Embryonic facial prominence (tissue), 1 donor: ENCODE results near the gene SORBS1.

Experiments
- DNase-seq: peaks from one replicate; pipeline ENCODE4 v3.0.0-alpha.2; 2016; ENCODE audit errors: extremely low spot score

The SORBS1 gene

DNA sequence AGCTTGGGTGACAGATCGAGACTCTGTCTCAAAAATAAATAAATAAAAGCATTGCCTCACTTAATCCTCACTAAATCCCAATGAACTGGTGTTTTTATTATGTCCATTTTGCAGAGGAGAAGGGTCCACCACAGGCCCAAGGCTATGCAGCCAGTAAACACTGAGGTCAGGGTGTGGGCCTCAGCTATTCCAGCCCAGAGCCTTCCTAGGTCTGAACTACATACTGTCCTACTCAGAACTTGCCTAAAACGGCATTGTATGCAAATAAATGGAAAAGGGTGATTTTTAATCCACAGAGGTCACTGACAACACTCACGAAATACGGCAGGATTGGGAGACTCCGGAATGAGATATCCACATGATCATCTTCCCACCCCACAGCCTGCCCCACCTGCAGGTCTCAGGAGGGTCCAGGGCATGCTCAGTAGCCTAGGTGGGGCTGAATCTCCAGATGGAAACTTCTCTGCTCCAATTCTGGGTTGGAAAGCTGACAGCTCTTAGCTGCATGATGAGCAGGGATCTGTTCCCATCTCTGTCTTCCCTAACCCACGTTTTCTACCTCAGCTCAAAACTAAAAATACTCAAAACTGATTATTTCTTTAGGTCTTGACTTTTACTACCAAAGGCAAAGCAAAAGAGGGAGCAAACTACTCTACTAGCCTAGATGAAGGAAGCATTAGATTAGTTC, 121.0 kb downstream of the SORBS1 start:
- no peak for DNase-seq

DNA sequence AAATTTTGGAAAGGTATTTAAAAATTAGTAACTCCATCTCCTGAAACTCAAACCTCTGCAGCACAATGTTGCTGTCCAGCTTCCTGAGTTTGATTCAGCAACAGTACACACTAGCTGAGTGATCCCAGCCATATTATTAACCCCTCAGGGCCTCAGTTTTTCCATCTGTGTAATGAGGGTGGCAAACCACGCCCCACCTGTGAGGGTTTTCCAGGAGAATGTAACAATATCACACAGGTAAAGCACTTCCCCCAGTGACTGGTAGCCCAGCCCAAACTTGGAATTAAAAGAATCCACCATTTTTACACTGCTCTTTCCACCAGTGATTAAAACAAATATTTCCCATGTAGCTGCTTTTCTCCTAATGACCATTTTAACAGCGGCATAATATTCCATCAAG, 122.4 kb downstream of the SORBS1 start:
- no peak for DNase-seq

DNA sequence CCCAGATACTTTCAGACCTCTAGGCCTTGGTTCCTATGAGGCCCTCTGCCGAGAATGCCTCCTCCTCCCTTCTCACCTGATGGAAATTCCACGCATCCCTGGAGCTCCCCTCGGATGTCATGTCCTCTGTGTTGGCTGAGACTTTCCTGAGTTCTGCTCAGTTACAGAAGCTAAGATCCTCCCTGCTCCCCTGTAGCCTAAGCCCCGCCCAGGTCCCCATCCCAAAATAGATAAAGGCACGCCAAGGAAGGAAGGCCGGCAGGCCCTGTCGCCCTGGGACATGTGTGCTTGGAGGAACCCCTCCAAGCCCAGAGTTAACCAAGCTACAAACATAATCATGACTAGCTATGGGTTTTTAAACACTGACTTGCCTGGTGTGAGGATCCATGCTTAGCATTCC, 123.5 kb downstream of the SORBS1 start:
- no peak for DNase-seq

DNA sequence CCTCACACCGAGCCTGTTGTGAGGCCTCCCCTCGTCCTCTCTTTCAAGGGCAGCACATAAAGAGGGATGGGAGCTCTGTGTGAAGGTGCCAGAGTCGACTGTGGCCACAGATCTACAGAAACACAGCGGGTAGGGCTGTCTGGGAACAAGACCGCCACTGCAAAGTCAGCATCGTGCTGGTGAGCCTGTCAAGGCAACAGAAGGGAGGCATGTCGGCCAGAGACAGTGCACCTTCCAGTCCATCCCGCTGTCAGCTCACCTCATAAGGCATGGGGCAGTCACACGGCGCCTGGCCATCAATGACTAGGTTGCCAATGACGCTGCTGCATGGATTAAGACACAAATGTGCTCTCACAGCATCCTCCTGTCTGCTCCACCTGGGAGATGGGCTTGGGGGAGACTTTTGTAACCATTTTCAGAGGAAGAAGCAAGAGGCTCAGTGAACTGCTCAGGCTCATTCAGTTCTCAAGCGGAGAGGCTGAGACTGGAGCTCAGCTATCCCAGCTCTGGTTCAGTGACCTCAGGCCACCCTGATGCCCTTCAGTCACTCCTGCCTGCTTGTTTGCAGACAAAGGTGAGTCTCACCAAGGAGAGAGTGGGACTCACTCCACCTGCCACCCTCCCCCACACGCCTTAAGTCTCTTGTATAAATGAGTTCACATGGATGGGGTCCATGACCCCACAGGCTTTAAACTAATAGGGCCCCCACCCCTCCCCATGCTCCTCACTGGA, 125.5 kb downstream of the SORBS1 start:
- DNase-seq, result no peak

DNA sequence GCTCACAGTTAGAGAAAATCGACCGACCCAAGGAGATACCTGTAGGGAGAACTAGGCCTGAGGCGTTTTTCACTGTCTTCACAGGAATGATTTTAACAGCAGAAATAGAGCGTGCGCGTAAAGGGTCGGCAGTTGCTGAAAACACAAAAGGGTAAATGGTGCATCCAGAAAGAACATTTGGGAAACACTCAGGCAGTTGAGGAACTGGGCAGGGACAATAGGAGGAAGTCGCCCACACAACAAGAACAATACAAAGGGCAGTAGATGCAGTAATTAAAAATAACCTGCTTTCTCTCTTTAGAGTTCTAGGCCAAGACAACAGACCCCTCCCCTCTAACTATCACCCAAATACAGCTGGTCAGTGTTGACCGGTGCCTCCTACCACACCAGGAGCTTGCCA, 126.6 kb downstream of the SORBS1 start:
- no peak for DNase-seq

DNA sequence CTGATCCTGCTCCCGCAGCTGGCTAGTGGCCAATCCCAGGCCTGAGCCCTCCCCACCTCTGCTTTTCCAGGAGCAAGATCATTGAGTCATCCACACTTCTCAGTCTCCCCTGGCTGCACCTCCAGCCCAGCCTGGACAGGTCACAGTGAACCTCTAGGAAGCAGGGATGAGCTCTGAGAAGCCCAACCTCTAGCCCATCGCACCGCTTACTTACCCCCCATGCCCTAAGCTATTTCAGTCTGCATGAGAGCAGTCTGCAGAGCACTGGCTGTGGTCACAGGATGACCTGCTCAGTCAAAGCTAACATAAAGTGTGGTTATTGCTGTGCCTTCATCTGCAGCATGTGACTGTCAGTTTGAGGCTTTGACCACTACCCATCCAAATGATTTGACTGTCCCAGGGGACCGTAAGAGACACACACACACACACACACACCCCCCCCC, 129.2 kb downstream of the SORBS1 start:
- DNase-seq, result no peak

DNA sequence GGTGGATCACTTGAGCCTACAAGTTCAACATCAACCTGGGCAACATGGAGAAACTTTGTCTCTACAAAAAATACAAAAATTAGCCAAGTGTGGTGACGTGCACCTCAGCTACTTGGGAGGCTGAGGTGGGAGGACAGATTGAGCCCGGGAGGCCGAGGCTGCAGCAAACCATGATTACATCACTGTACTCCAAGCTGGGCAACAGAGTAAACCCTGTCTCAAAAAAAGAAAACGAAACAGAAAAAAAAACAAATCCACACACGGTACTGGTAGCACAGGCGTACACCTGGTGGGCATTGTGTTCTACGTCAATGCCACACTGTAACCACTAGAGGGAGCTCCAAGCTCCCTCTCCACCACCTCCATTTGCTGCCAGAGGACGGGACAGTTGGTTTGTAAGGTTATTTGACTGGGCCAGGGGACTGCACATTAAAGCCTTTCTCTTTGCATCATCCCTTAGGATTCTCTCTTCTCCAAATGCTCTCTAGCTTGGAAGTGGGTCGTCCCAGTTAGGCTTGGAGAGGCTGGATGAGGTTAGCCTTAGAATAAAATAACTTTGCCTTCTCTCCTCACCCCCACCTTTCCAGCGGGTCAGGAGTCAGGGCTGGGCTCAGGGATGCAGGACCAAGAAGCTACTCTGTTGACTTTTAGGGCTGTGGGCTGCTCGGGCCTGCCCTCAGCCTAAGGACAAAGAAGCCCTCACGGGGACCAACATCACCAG, 130.8 kb downstream of the SORBS1 start:
- peak; percentile 47 for DNase-seq

DNA sequence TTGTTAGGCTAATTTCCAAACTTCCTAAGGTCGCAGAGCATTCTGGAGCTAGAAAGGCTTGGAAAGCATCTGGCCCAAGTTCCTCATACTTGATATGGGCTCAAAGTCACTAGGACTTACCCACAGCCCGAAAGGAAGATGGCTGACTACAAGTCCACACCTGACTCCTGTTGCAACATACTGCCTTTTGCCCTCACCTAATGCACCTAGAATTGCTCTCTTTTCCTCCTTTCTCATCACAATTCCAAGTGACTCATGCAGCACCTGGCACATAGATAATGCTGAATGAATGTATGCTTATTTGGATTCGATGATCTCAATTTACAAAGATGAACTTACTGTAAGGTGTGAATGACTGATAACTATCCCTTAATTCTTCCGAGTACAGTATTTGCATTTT, 131.5 kb downstream of the SORBS1 start:
- no peak for DNase-seq

DNA sequence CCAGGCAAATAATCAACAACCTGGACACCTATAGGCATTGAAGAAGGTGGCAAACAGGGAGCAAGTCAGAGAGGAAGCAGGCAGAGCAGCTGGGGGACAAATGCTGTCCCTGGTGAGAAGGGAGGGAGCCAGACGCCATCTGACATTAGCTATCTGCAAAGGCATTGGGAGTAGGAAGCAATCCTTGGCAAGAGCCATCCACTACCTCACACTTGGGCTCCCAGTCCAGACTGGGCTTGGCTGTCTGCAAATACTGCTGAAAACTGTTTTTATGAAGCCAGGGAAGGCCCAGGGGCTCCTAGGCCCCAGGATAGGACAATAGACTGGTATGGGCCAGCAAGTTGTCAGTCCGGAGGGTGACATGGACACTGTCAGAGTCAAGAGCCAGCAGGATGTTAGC, 132.5 kb downstream of the SORBS1 start:
- DNase-seq, result no peak

DNA sequence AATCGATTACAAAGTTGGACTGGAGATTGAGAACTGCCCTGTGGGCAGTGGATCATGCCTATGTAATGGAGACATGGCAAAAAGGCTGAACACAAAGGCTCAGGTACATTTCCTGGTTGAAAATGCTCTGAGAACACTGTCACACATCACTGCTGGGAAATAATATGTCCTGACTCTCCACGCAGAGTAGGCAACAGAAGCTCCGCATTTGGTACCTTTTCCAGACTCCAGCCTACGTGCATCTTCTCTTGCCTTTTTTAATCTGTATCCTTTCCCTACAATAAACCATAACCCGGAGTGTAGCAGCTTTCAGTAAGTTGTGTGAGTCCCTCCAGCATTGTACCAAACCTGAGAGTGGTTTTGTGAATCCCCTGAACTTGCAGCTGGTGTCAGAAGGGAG, 134.7 kb downstream of the SORBS1 start:
- no peak for DNase-seq

DNA sequence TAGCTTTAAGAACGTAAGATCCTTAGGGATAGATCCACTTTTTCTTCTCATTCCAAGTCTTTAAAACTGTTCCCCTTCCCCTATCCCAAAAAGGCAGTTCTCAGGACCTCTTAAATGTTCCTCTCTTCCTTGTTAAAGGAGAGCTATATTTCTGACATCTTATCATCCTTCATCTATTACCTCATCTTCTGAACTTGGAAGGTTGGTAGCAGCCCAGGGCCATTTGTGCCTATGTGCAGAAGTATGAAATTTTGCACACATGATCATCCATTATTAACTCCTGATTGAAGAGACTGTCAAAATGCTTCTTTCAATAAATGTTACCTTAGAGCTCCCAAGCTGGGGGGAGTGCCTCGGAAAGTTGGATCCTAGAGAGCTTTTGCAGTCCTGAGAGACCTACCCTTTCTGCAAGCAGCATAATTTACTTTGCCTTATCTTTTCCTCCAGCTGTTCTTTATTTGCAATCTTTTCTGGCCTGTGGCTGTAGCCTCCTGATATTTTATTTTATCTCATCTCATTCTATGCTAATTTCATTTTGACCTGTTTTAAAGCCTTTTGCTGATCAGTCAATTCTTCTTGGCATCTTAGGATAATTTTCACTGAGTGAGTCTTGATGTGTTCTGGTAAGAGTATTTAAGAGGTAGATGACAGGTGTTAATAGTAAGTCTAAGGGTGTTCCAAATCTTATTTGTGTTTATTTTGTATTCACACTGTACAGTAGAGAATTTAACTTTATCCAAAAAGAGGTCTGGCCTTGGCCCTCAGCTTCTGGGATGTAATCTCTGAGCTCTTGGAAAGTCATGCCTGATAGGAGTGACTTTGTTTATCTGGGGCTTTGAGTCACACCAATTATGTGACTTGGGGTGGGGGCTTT, 135.3 kb downstream of the SORBS1 start:
- DNase-seq, result no peak

DNA sequence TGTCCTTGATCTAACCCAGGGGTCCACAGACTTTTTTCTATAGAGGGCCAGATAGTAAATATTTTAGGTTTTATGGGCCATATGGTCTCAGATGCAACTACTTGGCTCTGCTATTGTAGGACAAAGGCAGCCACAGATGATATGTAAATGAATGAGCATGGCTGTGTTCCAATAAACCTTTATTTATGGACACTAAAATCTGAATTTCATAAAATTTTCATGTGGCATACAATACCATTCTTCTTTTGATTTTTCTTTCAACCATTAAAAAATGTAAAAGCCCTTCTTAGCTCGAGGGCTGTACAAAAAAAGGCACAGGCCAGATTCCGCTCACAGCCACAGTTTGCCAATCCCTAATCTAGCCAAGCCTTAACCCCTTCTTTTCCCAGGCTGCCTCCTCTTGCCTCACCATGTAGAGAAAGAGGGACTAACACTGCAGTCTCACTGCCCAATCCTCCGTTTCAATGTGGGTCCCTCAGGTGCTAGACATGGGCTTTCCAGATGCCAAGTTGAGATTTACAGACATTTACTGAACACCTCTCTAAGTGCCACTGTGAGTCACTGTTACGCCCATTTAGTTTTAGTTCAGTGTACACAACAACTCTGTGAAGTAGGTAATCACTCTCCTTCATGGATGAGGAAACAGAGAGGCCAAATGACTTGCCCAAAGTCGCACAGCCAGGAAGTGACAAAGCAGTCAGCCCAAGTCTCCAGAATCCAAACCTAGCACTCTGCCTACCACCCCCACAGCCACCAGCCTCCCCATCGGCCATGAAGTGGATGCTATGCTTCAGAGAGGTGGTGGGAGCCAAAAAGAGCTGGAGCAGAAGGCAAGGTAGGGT, 137.8 kb downstream of the SORBS1 start:
- no peak for DNase-seq

DNA sequence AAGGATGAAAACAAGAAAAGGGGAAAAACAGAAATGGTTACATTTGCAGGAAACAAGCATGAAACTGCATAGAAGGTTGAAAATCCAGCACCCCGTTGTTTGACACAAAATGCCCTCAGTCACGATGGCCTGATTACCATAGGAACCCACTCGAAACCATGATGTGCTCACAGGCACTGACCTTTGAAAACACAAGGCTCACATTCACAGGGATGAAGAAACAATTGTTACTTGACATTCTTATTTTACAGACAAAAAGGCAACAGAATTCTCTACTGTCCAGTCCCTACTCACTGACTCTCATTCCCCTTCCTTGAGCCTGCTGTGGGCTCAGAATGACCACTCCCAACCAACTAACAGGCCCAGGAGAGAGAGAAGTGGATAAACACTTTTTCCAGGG, 138.9 kb downstream of the SORBS1 start:
- no peak for DNase-seq

DNA sequence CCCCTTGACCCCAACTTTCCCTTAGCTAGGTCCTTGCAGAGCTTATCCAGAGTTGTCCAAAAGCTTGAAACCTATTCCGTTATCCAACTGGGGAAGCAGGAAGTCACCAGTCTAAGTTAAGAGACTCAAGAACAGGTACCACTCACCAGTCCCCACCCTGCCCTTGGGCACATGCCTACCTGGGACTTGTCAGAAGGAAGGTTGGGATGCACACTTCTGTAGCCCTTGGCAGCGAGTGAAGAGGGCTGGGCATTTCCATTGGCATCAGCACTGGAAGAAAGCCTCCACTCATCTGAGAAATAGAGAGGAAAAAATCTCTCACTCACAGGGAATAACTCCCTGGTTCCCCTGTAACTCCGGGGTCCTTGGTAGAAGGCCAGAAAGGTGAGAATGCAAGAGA, 139.4 kb downstream of the SORBS1 start:
- DNase-seq, result no peak

DNA sequence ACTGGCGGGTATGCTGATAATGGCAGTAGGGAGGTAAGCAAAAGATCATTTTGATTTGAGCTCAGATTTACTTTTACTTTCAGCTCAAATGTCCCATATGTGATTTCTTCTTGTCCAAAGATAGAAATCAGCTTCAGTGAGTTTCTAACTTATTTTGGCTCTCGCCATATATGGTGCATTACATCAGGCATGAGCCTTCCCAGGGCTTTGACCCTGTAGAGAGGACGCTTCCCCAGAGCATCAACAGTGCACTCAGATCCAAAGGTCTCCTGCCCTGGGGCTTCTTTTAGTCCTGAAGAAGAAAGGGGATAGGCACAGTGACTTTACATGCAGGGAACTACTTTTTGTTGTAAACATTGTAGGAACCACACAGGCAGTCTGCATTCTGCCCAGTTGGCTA, 141.8 kb downstream of the SORBS1 start:
- no peak for DNase-seq

DNA sequence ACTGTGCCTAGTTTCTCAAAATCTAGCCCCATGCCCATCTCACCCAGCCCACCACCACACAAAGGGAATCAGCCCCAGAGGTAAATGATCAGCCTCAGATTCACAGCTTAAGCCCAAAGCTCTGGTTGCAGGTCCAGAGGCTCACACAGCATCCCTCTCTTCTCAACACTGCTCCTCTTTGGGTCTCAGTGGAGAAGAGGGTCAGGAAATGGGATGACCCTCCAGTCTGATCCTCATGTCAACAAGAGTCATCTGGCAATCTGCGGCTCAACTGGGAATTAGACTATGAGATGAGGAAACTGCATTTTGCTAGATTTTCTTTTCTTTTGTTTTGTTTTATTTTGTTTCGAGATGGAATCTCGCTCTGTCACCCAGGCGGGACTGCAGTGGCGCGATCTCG, 144.2 kb downstream of the SORBS1 start:
- DNase-seq, result no peak

DNA sequence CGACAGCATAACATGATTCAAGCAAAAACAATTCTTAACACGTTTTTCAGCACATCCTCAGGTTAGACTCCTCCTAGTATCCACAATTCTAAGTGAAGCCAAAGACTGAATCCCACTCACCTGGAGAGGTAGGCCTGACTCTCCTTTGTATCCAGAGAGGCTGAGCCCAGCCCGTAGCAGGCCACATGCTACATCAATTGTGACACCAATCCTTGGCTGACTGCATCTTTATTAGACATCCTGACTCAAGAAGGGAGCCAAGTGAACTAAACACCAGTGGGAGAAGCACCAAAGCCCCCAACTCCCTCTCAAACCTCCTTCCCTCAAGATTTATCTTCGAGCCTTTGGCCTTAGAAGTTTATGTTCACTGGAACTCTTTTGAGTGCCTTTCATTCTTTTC, 144.9 kb downstream of the SORBS1 start:
- no peak for DNase-seq

DNA sequence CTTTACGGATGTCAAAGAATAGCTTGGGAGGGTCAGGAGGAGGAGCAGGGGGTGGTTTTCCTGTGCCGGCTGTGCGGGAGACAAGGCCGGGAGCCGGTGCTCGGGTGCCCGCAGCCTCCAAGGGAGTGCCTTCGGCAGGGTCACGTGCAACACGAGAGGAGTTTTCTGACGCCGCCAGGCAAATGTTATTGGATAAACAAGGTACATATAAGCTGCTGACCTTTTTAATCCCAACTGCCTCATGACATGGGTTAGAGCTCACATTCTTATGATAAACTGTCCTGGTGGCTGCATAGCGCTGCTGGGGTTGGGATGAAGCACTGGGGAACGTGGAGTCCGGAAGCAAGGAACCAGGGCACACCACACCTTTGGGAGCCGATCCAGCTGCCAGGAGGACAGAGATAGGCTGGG, 145.5 kb downstream of the SORBS1 start:
- no peak for DNase-seq

DNA sequence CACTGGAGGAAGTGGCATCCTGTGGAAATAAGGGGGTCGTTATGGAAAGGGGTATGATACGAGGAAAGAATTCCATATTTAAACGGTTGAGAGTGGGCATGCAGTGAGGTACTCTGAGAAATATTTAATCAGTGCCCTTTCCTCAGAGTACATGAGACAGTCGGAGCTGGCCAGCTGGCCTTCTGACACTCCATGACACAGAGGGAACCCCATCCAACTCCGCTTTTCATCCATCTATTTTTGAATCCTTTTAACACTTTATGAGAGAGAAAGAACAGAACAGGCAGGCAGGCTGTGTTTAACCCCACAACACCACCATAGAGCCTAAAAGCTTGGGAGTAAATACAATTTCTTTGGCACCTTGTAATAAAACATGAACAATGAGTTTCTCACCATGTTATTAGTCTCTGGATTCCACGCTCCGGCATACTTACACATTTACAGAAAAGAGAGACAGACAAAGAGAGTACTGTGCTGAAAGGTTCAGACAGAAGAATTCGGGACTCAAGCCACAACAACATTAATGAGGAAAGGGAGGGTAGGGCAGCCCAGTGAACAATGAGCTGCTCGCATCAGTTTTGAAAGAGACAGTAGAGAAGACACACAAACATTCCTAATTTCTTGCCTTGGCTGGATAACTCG, 146.2 kb downstream of the SORBS1 start:
- DNase-seq, result no peak

DNA sequence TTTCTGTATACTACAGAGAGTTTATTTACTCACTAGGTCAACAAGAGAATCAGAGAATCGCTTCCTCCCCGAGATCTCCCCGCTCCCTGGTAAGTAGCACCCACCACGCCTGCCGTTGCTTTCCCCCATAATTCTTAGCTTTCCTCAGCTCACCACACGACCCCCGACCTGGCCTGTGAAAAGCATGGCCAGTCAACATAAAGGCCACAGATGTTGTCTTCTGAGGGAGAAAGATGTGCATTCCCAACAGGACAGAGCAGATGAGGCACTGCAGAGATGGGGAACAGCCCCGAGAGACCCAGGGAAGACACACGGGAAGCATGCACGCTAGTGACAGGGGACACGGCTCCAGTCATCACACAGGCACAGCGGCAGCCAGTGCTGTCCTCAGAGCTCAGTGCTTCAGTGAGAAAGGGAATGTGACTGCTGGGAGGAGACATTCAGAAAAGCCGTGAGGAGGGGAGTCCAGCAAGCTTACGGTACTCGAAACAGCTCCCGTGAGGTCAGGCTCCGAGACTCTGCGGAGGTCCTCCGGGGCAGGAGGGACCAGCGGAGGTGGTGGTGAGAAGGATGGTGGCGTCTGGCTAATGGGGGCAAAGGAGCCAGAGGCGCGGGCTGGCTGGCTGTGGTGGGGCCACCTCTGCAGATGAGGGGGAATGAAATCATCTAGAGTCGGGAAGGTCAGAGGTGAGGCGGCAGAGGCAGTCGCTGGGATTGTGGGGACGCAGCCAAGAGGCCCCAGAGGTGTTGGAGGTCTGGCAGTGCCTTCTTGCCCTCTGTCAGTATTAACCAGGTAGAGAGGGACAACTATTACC, 146.9 kb downstream of the SORBS1 start:
- DNase-seq, result no peak
